HepG2 (cell line): ENCODE results near the gene NAV2. TPM values are rescaled to one million over a fixed set of nuclear protein-coding genes. Genes with fewer than 3 reads are reported as not detected.

Experiments
- BHLHE40 ChIP-seq: IDR thresholded peaks from 2 replicates; pipeline ENCODE4 v1.6.1; 2011; ENCODE audit warnings: low read length, improper control_type of control experiment
- FOXK1 ChIP-seq: sonication (generic); formaldehyde crosslinking; IDR thresholded peaks from 2 replicates; pipeline ENCODE4 v1.4.0; 2020; ENCODE audit warnings: low read depth, missing genetic modification reagents, borderline replicate concordance
- GATAD1 ChIP-seq: IDR thresholded peaks from 2 replicates; pipeline ENCODE4 v1.6.1; 2016; ENCODE audit warnings: missing genetic modification reagents, missing compliant biosample characterization
- HDAC6 ChIP-seq: fragments of 200-600 bp; sonication (generic); IDR thresholded peaks from 2 replicates; pipeline ENCODE4 v1.7.0; 2017; ENCODE audit warnings: mild to moderate bottlenecking, antibody characterized with exemption, low read length, low read depth
- KDM1A ChIP-seq: IDR thresholded peaks from 2 replicates; pipeline ENCODE4 v1.6.1; 2016; ENCODE audit warnings: missing compliant biosample characterization
- KDM5B ChIP-seq: sonication (generic); formaldehyde crosslinking; IDR thresholded peaks from 2 replicates; pipeline ENCODE4 v1.4.0; 2020; ENCODE audit warnings: missing genetic modification reagents, mild to moderate bottlenecking, borderline replicate concordance
- MYNN ChIP-seq: sonication (generic); formaldehyde crosslinking; IDR thresholded peaks from 2 replicates; pipeline ENCODE4 v1.4.0; 2020; ENCODE audit warnings: mild to moderate bottlenecking, low read depth, missing genetic modification reagents
- PRDM4 ChIP-seq: sonication (generic); formaldehyde crosslinking; IDR thresholded peaks from 2 replicates; pipeline ENCODE4 v1.9.0; 2021; ENCODE audit warnings: missing genetic modification reagents, borderline replicate concordance
- SP5 ChIP-seq: IDR thresholded peaks from 2 replicates; pipeline ENCODE4 v1.6.1; 2016; ENCODE audit warnings: low read depth, borderline replicate concordance
- SPEN ChIP-seq: sonication (generic); formaldehyde crosslinking; IDR thresholded peaks from 2 replicates; pipeline ENCODE4 v1.5.1; 2020; ENCODE audit warnings: low read depth, mild to moderate bottlenecking, missing genetic modification reagents
- SUZ12 ChIP-seq: fragments of 150-350 bp; IDR thresholded peaks from 2 replicates; pipeline ENCODE4 v1.6.1; 2014; ENCODE audit warnings: low read depth, low read length
- ZFP36L1 ChIP-seq: sonication (generic); formaldehyde crosslinking; IDR thresholded peaks from 2 replicates; pipeline ENCODE4 v1.8.0; 2022; ENCODE audit warnings: mild to moderate bottlenecking, missing genetic modification reagents, moderate library complexity
- ZFYVE20 ChIP-seq: sonication (generic); formaldehyde crosslinking; IDR thresholded peaks from 2 replicates; pipeline ENCODE4 v1.8.0; 2023; ENCODE audit warnings: low read depth, mild to moderate bottlenecking, moderate library complexity, missing genetic modification reagents, borderline replicate concordance
- ZIK1 ChIP-seq: sonication (generic); formaldehyde crosslinking; IDR thresholded peaks from 2 replicates; pipeline ENCODE4 v1.5.0; 2020; ENCODE audit warnings: mild to moderate bottlenecking, low read depth, missing genetic modification reagents, borderline replicate concordance
- ZNF225 ChIP-seq: sonication (generic); formaldehyde crosslinking; IDR thresholded peaks from 2 replicates; pipeline ENCODE4 v1.4.0; 2020; ENCODE audit warnings: mild to moderate bottlenecking, missing genetic modification reagents
- ZNF256 ChIP-seq: sonication (generic); formaldehyde crosslinking; conservative IDR thresholded peaks from 2 replicates; pipeline ENCODE4 v1.4.0; 2020; ENCODE audit warnings: missing genetic modification reagents
- ZNF263 ChIP-seq: sonication (generic); formaldehyde crosslinking; IDR thresholded peaks from 2 replicates; pipeline ENCODE4 v1.4.0; 2020; ENCODE audit warnings: missing genetic modification reagents
- ZNF326 ChIP-seq: sonication (generic); formaldehyde crosslinking; IDR thresholded peaks from 2 replicates; pipeline ENCODE4 v1.4.0; 2020; ENCODE audit warnings: missing genetic modification reagents, borderline replicate concordance
- ZNF570 ChIP-seq: sonication (generic); formaldehyde crosslinking; IDR thresholded peaks from 2 replicates; pipeline ENCODE4 v1.4.0; 2020; ENCODE audit warnings: mild to moderate bottlenecking, missing genetic modification reagents, borderline replicate concordance
- ZNF572 ChIP-seq: sonication (generic); formaldehyde crosslinking; IDR thresholded peaks from 2 replicates; pipeline ENCODE4 v1.5.1; 2020; ENCODE audit warnings: mild to moderate bottlenecking, missing genetic modification reagents
- ZNF597 ChIP-seq: sonication (generic); formaldehyde crosslinking; IDR thresholded peaks from 2 replicates; pipeline ENCODE4 v1.5.0; 2020; ENCODE audit warnings: missing genetic modification reagents
- ZNF605 ChIP-seq: sonication (generic); formaldehyde crosslinking; IDR thresholded peaks from 2 replicates; pipeline ENCODE4 v1.8.0; 2022; ENCODE audit warnings: mild to moderate bottlenecking, missing genetic modification reagents
- polyA plus RNA-seq, 8 experiments: library from polyadenylated mRNA; depleted of rRNA in 3 of 8; stranded (reverse) in 7 of 8; unstranded in 1 of 8; fragments of >200 nt; fragmentation: Illumina TruSeq in 4 of 8; extraction: Trizol in 4 of 8; gene quantifications; 2 replicates each; pipeline versions ENCODE4 v1.2.1 to v1.2.3, GENCODE V29; 2011 to 2016; ENCODE audit warnings: low read depth in 4 of 8, missing spikeins in 1 of 8, mixed read lengths in 1 of 8; ENCODE audit not compliant: insufficient read depth in 1 of 8
- total RNA-seq, 5 experiments: library from RNA; depleted of rRNA; stranded (reverse); fragments of >200 nt; fragmentation: Illumina TruSeq; extraction: Trizol; gene quantifications; 2 replicates each; pipeline ENCODE4 v1.2.3, GENCODE V29; 2016; ENCODE audit warnings: low read depth in 1 of 5
- TF ChIP-seq, protein P1 (sequence below): sonication (generic); formaldehyde crosslinking; IDR thresholded peaks from 2 replicates; pipeline ENCODE4 v1.8.0; 2022; ENCODE audit warnings: missing genetic modification reagents, mild to moderate bottlenecking, moderate library complexity, borderline replicate concordance
- TF ChIP-seq, protein P2 (sequence below): sonication (generic); formaldehyde crosslinking; conservative IDR thresholded peaks from 2 replicates; pipeline ENCODE4 v1.4.0; 2020; ENCODE audit warnings: missing genetic modification reagents

The NAV2 gene
- total and polyA plus RNA-seq, 2 of the 13 experiments (the other 11 are each of a cell fraction or from before 2014, with no cell fraction given), result 9.3 to 34.6 TPM

DNA sequence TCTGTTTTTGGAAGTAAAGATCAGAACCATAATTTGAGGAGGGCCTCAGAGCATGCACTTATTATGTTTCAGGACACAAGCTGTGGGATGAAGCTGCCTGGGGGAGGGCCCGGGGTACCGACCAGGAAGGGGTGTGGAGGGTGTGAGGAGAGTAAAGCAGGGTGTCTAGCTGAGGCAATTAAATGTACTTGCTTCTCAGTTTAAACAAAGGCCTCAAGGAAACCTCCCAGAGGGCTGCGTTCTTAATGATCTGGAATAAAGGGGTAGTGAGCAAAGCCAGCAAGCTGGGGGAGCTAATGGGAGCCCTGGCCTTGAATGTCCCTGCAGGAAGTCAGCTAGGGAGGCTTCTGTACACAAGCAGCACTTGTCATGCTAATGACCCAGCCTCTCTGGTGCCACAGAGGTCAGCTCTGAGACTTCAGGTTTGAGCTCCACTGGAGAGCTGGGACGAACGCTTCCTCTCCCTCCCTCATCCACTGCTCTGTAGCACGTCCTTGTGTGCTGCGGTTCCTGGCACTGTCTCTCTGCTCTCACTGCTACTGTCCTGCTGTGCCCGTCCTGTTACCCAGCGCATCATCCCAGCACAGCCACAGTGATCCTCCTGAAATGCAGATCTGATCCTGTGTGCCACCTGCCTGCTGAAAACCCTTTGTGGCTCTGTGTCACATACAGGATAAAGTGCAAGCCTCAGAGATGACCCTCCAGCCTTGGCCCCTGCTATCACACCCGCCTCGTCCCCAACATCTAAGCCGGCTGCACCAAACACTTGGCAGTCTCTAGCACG is 287.9 kb downstream of the NAV2 start (continued):
- no peak for TF ChIP-seq PRDM4 (CRISPR knock-in tag)
- TF ChIP-seq, protein P1, sequence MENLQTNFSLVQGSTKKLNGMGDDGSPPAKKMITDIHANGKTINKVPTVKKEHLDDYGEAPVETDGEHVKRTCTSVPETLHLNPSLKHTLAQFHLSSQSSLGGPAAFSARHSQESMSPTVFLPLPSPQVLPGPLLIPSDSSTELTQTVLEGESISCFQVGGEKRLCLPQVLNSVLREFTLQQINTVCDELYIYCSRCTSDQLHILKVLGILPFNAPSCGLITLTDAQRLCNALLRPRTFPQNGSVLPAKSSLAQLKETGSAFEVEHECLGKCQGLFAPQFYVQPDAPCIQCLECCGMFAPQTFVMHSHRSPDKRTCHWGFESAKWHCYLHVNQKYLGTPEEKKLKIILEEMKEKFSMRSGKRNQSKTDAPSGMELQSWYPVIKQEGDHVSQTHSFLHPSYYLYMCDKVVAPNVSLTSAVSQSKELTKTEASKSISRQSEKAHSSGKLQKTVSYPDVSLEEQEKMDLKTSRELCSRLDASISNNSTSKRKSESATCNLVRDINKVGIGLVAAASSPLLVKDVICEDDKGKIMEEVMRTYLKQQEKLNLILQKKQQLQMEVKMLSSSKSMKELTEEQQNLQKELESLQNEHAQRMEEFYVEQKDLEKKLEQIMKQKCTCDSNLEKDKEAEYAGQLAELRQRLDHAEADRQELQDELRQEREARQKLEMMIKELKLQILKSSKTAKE (CRISPR knock-in tag), result peak; percentile 82
- TF ChIP-seq, protein P2, sequence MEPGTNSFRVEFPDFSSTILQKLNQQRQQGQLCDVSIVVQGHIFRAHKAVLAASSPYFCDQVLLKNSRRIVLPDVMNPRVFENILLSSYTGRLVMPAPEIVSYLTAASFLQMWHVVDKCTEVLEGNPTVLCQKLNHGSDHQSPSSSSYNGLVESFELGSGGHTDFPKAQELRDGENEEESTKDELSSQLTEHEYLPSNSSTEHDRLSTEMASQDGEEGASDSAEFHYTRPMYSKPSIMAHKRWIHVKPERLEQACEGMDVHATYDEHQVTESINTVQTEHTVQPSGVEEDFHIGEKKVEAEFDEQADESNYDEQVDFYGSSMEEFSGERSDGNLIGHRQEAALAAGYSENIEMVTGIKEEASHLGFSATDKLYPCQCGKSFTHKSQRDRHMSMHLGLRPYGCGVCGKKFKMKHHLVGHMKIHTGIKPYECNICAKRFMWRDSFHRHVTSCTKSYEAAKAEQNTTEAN (CRISPR knock-in tag), result no peak
- peak; percentile 24; the same call in 1 of the 2 replicates for TF ChIP-seq GATAD1
- TF ChIP-seq HDAC6, result no peak
- no peak for TF ChIP-seq ZIK1 (CRISPR knock-in tag)
- no peak for TF ChIP-seq ZNF572 (CRISPR knock-in tag)
- TF ChIP-seq KDM1A (CRISPR knock-in tag), result no peak
- 0 out of 2 replicates have a peak, but pooled peaks have one; percentile 52 for TF ChIP-seq ZNF263 (CRISPR knock-in tag)
- no peak for TF ChIP-seq ZFYVE20 (CRISPR knock-in tag)
- TF ChIP-seq ZNF605 (CRISPR knock-in tag), result no peak
- peak; percentile 59; the same call in 1 of the 2 replicates for TF ChIP-seq FOXK1 (CRISPR knock-in tag)
- no peak for TF ChIP-seq ZFP36L1 (CRISPR knock-in tag)
- no peak for TF ChIP-seq KDM5B (CRISPR knock-in tag)
- TF ChIP-seq BHLHE40, result no peak
- TF ChIP-seq ZNF570 (CRISPR knock-in tag), result no peak
- TF ChIP-seq ZNF225 (CRISPR knock-in tag), result no peak
- TF ChIP-seq MYNN (CRISPR knock-in tag), result no peak
- peak; percentile 48; the same call in 1 of the 2 replicates for TF ChIP-seq SPEN (CRISPR knock-in tag)
- no peak for TF ChIP-seq ZNF326
- TF ChIP-seq ZNF597, result no peak
- no peak; the same call in 1 of the 2 replicates for TF ChIP-seq SP5 (CRISPR knock-in tag)
- no peak for TF ChIP-seq SUZ12
- no peak for TF ChIP-seq ZNF256 (CRISPR knock-in tag)
